DOHH2 (cell line): ENCODE data around the gene FRRS1.

ENCODE experiments used
- EZH2phosphoT487 ChIP-seq: fragments of 200-600 bp; sonication (generic); IDR thresholded peaks from 2 replicates; pipeline ENCODE4 v1.6.1; 2017; ENCODE audit warnings: borderline replicate concordance, mild to moderate bottlenecking, antibody characterized with exemption, low read length, moderate library complexity, mixed read lengths
- TF ChIP-seq, protein P1 (sequence below): fragments of 200-600 bp; sonication (generic); IDR thresholded peaks from one replicate; pipeline ENCODE4 v1.5.1; 2014; ENCODE audit warnings: antibody characterized with exemption, mild to moderate bottlenecking, low read depth, low read length; ENCODE audit not compliant: poor library complexity, severe bottlenecking

DNA sequence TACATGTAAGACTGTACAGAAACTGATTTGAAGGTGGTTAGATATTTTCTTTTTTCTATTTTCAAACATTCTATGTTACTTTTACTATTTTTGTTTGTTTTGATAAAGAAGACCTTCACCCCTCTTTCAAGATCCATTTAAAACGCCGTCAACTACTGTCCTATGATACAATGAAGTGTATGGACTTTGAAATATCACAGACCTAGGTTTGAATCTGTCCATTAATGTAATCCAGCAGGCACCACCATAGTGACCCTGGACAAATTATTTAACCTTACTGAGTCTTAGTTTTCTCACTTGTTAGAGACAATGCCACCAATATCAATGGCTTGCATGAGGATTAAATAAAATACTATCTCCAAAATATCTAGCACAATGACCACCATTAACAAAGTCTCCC is 2.0 kb downstream of the FRRS1 start:
- TF ChIP-seq, protein P1, sequence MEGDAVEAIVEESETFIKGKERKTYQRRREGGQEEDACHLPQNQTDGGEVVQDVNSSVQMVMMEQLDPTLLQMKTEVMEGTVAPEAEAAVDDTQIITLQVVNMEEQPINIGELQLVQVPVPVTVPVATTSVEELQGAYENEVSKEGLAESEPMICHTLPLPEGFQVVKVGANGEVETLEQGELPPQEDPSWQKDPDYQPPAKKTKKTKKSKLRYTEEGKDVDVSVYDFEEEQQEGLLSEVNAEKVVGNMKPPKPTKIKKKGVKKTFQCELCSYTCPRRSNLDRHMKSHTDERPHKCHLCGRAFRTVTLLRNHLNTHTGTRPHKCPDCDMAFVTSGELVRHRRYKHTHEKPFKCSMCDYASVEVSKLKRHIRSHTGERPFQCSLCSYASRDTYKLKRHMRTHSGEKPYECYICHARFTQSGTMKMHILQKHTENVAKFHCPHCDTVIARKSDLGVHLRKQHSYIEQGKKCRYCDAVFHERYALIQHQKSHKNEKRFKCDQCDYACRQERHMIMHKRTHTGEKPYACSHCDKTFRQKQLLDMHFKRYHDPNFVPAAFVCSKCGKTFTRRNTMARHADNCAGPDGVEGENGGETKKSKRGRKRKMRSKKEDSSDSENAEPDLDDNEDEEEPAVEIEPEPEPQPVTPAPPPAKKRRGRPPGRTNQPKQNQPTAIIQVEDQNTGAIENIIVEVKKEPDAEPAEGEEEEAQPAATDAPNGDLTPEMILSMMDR: no peak
- no peak for TF ChIP-seq EZH2phosphoT487
